NCI-H748 treated with DMSO at 0.1 percent for 48 hours (cell line): ENCODE measurements around the gene NR6A1.

Source experiments
- DNase-seq: peaks from one replicate; lab custom pipeline; 2025; lab: John Stamatoyannopoulos, UW

The NR6A1 gene

DNA sequence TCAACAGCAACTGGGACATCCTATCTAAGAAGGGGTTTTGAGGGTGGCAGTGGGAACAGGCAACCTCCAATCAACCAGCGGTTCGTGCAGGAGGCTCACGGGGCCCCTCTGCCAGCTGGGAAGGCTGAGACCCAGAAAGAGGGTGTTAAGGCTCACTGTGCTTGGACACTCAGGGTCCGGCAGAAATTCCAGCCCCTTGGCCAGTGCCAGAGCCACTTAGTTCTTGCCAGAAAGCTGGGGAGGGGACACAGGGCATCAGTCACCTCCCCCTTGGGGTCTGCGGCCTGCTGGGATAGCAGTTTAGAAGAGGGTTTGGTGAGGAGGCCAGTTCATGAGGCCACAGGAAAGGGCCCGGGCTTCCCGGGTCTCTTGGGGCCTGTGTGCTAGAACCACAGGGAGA lies 300.4 kb downstream of the NR6A1 start:
- DNase-seq = no peak

DNA sequence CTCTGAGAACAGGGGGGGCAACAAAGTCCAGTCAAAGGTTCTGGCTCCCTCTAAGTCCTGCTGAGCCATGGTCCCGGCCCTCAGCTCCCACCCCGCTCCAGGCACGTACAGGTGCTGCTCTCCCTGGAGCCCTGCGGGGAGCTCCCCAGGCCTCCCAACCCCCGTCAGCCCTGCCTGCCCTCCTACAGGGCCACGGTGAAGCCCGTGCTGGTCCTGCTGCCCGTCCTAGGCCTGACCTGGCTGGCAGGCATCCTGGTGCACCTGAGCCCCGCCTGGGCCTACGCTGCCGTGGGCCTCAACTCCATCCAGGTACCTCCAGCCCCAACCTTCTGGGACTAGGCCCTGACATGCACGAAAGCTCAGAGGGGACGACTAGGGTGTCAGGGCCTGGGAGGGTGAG lies 300.8 kb downstream of the NR6A1 start:
- DNase-seq = no peak

DNA sequence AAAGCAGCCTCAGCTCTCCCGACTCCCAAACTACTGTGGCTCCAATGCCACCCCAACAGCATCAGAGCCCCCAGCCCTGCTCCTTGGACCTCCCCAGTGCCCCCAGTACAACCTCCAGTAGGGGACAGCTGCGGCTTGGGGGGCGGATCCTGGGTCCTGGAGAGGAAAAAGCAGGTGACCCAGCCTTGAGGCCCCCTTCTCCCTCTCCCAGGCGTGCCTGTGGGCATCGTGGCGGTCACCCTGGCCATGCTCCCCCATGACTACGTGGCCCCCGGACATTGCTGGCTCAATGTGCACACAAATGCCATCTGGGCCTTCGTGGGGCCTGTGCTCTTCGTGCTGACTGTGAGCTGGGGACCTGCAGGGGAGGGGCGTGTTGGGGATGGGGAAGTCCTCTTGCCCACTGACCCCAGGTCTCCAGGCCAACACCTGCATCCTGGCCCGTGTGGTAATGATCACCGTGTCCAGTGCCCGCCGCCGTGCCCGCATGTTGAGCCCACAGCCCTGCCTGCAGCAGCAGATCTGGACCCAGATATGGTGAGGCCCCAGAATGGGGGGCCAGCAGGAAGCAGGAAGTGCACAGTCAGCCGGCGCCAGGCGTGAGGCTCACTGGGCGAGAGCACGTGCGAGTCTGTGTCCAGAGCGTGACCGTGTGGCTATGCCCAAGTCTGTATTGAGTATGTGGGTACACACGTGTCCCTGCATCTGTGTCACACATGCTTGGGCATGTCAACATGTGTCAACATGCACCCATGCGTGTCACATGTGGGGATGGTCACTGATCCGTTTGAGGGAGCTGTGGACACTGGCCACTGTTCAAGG lies 301.9 kb downstream of the NR6A1 start:
- no peak for DNase-seq

DNA sequence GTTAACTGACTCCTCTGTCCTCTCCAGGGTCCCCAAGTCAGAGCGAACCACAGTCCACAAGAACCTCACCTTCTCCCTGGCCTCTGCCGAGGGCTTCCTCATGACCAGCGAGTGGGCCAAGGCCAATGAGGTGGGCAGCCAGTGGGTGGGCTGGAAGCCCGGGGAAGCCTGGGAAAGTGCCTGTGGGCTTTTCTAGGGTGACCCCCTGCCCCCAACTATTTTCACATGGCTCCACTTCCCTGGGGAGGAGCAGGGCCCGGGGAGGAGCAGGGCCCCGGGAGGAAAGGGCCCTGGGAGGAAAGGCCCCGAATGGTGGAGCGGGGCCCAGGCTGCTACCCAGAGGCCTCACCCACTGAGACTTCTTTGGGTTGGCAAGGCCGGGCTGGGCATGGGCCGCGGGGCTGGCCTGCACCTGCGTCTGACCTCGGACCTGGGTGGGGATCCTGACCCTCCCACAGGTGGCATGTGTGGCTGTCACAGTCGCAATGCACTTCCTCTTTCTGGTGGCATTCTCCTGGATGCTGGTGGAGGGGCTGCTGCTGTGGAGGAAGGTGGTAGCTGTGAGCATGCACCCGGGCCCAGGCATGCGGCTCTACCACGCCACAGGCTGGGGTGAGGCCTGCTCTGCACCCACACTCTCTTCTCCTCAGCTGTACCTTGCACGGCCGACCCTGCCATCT lies 302.9 kb downstream of the NR6A1 start:
- no peak for DNase-seq

DNA sequence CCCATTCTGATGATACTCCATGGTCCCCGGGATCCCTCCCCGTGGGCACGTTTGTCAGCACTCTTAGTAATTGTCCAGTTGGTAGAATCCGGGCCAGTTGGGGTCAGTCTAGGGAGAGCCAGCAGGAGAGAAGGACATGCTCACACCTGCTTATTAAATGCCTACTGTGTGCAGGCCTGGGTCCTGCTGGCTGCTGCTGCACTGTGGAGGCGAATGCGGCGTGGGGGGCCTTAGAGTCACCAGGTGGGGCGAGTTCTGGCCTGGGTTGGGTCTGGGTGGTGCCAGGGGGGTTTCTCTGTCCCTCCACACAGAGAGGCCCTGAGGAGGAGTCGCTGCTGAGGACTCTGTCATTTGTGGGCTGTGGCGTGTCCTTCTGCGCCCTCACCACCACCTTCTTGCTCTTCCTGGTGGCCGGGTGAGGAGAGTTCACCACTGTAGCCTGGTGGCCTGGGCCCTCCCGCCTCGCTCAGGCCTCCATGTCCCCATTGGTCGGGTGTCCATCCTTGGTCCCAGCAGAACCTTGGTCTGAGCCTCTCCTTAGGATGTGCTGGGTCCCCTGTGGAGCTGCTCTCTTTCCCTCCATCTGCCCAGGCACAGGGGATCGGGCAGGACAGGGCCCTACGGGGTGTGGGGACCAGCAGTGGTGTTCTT lies 303.6 kb downstream of the NR6A1 start:
- no peak for DNase-seq
